Activated naive CD4-positive, alpha-beta T cell treated with Interleukin-2 at 50 U/mL for 16 hours (primary cell): ENCODE results near the gene HBD.

Experiments
- DNase-seq: peaks from one replicate; pipeline ENCODE4 v3.0.0-alpha.2; 2020

HBD gene

DNA sequence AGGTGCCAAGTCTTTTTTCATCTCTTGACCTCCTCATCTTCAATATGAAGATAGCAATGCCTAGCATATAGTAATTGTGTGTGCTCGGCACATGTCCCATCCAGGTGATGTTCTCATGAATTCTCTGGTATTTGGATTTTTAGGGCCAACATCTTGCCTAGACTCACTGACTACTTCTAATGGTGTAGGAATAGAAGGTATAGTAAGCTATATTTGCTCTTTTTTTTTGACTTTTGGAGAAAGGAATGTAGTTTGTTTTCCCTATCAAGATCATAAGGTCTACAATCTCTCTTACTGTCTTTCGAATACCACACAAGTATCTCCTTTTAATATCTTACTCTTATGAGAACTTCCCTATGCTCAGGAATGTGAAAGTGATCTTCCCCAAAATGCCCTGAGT lies 3.2 kb downstream of the HBD start:
- DNase-seq = no peak

DNA sequence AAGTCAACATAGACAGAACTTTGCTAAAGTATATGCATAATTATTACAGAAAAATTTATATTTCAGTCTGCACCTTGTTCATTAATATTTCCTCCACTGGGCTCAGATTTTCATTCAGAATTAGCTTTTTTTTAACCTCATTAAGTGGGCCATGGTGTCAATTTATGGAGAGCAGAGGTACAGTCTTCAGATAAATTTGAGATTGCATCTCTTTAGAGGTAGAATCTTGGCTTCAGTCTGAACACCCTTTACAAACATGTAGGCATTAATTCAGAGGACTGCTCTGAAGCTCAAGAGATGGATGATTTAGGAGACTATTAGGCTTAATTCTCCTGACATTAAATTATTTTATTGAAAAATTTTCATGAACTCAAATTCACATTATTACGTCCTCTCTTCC lies 4.0 kb downstream of the HBD start:
- DNase-seq = no peak

DNA sequence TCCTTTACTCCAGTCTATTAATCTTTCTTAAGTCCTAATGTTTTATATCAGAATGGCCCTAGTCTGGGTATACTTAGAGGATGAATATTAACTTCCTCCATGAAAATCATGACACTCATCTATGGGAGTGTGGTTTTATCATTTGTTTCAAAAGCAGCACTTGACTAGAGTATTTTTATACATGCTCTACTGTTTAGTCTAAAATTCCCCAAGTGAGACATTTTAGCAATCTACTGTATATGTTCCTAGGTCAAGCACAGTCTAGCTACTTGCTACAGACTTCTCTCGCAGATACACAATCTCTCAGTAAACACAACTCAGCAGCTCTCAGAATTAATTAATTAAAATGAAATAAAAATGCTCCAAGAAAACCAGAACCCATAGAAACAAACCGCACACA lies 4.5 kb downstream of the HBD start:
- no peak for DNase-seq

GRCh38 chr11:5229356-5229755 lies 4.9 kb downstream of the HBD start:
- DNase-seq = no peak

DNA sequence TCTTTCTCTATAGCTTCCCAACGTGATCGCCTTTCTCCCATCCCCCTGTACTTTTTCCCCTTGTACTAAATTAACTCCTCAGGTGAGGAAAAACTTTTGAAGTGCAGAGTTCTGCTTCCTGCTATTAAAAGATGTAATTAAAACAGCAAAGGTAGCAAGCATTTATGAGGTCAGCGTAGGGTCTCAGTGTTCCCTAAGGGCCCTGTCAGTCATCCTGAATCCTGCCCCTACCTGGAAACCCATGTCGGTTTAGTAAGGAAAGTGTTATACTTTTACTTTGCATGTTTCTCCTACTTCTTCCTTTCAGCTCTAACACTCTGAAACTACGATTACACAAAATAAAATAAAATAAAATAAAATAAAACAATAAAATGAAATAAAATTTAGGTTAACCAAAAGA lies 6.2 kb downstream of the HBD start:
- no peak for DNase-seq

DNA sequence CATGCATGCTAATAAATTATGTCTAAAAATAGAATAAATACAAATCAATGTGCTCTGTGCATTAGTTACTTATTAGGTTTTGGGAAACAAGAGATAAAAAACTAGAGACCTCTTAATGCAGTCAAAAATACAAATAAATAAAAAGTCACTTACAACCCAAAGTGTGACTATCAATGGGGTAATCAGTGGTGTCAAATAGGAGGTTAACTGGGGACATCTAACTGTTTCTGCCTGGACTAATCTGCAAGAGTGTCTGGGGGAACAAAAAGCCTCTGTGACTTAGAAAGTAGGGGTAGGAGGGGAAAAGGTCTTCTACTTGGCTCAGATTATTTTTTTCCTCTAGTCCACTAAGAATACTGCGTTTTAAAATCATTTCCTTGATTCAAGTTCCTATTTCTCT lies 6.6 kb downstream of the HBD start:
- DNase-seq = no peak

- no peak for DNase-seq
Observed at GRCh38 chr11:5226732-5227310, 7.5 kb downstream of the HBD start, which contains the start of gene HBB. TSS of gene HBB (minus strand) at chr11:5227071. CDS start at chr11:5227021, 50 bp downstream.

GRCh38 chr11:5225480-5225871 lies 8.8 kb downstream of the HBD start:
- no peak for DNase-seq

GRCh38 chr11:5224538-5225479 lies 9.5 kb downstream of the HBD start:
- no peak for DNase-seq

DNA sequence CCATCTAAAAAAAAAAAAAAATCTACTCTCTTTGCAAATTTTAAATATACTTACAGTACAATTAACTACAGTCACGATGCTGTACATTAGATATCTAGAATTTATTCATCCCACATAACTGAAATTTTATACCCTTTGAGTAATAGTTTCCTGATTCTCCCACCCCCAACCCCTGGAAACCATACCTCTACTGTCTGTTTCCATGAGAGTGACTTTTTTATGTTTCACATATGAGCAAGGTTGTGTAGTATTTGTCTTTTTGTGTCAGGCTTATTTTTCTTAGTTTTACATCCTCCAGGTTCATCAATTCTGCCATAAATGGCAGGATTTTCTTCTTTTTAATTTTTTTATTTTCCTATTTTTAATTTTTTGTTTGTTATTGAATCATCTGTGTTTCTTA lies 10.6 kb downstream of the HBD start:
- DNase-seq = no peak

- no peak for DNase-seq
Observed at GRCh38 chr11:5223146-5223545, 11.1 kb downstream of the HBD start.

DNA sequence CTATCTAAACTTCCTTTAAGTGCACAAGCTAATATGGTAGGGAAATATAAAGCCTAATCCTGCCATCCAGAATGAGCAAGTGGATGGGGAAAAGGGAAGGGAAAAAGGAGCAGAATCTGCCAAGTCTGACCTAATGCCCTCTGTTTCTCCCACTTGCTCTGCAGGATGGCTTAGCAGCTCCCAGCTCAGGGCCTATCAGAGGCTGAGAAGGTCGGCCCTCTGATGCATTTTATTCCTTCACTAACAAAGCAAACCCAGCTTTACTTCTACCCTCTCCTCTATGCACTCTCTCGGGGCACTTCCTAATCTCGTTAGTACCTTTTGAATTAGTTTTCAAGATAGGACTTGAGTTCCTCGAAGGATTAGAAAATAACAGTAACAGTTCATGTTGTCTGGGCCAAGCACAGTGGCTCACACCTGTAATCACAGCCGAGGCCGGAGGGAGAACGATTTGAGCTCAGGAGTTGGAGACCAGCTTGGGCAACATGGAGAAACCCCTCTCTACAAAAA lies 23.9 kb downstream of the HBD start:
- no peak for DNase-seq

- no peak for DNase-seq
Observed at GRCh38 chr11:5204787-5205186, 29.5 kb downstream of the HBD start.

DNA sequence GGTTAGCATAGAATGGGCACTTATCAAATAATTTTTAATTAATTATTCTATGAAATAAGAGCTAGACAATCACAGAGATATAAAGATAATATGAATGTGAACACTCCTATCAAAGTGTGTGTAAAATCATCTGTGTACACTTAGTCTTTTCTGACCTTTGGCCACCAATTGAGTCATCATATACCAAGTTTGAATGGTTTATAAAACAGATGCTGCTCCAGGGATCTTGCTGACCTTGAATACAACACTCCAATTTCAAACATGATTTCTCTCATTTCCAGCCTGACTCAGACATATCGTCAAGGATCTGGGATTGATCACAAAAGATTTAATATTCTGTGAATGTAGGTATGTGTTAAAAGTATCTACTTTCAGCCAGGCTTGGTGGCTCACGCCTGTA lies 30.9 kb downstream of the HBD start:
- DNase-seq = no peak

DNA sequence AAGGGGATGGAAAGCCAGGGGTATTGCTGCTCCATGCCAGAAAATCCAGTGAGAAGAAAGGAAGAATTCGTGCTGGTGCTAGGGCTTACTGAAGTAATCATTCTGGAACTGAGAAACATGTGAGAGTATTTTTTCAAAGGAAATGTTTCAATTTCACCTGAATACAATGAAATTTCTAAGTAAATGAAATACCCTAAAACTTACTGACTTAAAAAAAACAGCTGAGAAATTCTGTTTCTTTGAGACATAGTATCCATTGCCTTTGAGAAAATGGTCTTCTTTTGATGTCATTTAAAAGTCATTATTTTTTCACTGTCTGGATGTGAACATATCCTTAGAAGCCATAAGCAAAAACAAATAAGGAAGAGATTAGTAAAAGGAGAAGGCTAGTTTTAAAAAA lies 33.7 kb downstream of the HBD start, which contains the start of gene OR51V1:
Gene OR51V1, minus strand, starts transcription at position 101 of the 400 bp plus-strand sequence. Its CDS starts 0 bp downstream, at position 101.
- no peak for DNase-seq

DNA sequence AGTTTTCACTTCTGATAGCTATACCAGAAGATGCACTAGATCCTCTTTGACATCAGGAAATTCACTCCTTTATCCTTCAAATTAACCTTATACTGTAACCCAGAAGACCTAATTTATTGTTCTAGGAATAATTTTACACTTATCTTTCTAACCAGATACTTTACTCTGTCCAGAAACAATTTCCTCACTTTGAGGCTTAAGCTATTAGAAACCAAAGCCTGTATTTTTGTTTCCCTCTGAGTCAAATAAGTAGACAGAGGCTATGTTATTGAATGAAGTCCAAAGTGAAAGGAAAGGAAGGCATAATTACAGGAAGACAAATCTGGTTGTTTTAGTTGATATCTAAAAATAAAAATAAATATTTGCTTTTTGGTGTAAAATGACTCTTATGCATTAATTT lies 36.0 kb downstream of the HBD start:
- DNase-seq = no peak

GRCh38 chr11:5197536-5197935 lies 36.7 kb downstream of the HBD start:
- DNase-seq = no peak

- DNase-seq = no peak
Observed at GRCh38 chr11:5196731-5197130, 37.6 kb downstream of the HBD start.

DNA sequence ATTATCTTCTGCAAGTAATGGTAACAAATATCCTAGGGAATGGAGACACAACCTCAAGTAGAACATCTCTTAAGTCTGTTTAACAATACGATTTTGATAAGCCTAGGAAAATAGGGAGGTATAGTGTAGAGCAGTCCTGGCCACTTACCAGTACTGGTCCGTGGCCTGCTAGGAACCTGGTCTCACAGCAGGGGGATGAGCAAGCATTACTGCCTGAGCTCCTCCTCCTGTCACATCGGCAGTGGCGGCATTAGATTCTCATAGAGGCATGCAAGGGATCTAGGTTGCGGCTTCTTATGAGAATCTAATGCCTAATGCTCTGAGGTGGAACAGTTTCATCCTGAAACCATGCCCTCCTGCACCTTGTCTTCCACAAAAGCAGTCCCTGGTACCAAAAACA lies 38.2 kb downstream of the HBD start:
- no peak for DNase-seq

DNA sequence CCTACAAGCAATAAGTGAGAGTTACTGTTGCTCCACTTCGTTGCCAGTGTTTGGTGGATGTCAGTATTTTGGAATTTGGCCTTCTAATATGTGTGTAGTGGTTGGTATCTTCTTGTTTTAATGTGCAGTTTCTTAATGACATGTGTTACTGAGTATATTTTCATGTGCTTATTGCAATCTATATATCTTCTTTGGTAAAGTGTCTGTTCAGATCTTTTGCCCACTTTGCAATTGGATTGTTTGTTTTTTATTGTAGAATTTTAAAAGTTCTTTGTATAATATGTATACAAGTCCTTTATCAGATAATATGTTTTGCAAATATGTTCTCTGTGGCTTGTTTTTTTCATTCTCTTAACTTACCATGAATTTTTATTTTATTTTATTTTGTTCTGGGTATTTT lies 41.5 kb downstream of the HBD start:
- DNase-seq = no peak

GRCh38 chr11:5188201-5188600 lies 46.1 kb downstream of the HBD start:
- DNase-seq = no peak
